A549 (cell line): ENCODE data around the gene ANKRD35.

ENCODE experiments used
- CHD4 ChIP-seq: fragments of 200-600 bp; sonication (generic); IDR thresholded peaks from 2 replicates; pipeline ENCODE4 v1.6.1; 2016; ENCODE audit warnings: antibody characterized with exemption, mild to moderate bottlenecking, borderline replicate concordance
- CTCF ChIP-seq: fragments of >200 bp; sonication (Bioruptor Twin); formaldehyde crosslinking; IDR thresholded peaks from 3 replicates; pipeline ENCODE4 v1.5.1; 2016
- POLR2A ChIP-seq: IDR thresholded peaks from 2 replicates; pipeline ENCODE4 v1.6.1; 2012; ENCODE audit warnings: mild to moderate bottlenecking, low read length

DNA sequence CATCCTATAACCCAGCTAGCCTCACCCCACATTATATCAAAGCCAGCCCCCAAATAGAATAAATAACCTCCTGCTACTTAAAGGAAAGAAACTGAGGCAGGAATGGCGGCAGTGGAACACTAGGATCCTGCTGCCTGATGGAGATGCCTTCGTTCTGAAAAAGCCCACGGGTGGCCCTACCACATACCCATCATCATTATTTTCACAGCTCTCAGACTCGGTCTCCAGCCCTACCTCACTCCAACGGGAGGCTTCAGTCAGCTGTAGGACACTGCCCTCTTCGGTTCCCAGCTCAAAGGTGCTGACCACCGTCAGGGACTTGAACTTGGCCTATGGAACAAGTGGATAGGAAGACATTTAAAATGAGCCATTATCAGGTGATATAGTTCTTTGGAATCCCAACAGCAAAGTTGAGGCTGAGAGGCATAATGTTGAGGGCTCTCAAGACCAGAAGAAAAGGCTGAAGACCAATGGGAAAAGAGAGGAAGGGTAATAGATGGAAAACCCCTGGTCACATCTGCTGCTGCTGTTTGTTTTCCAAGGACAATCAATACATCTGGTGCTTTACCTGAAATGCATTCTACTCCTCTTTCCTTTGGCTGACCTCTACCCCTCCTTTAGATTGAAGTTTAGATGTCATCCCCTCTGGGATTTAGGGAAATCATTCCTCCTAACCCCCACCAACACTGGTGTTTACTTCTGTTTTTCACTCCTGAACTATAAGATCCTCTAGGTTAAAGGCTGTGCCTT is 7.8 kb upstream of the ANKRD35 start:
- TF ChIP-seq POLR2A (no peak), CHD4 (no peak), CTCF (no peak)
